Gastrocnemius medialis (tissue), 4 donors: ENCODE results near the gene INPP4A. TPM values are rescaled to one million over a fixed set of nuclear protein-coding genes. Genes with fewer than 3 reads are reported as not detected.

Source experiments
- ATAC-seq, 2 donors: fragments of 150-250 bp; one replicate each; pipeline ENCODE4 v1.9.1; 2016
- DNase-seq, 2 donors: peaks; one replicate each; pipeline ENCODE4 v3.0.0-alpha.2; 2019
- H3K27ac ChIP-seq, 4 donors: fragments of 200-600 bp; sonication (generic); 1 replicate in 1 of 4; 2 replicates in 3 of 4; pipeline ENCODE4 v1.5.1; 2016 to 2018; ENCODE audit warnings: mild to moderate bottlenecking in 2 of 4, moderate library complexity in 1 of 4
- H3K27me3 ChIP-seq, 3 donors: fragments of 200-600 bp; sonication (generic) in 2 of 3; 1 replicate in 1 of 3; 2 replicates in 2 of 3; pipeline versions ENCODE4 v1.5.1 to v1.6.0; 2016 to 2019; ENCODE audit warnings: mild to moderate bottlenecking in 1 of 3, moderate library complexity in 1 of 3
- H3K36me3 ChIP-seq, 2 donors: fragments of 200-600 bp; sonication (generic) in 1 of 2; one replicate each; pipeline ENCODE4 v1.5.1; 2017 to 2018
- H3K4me1 ChIP-seq, 2 donors: fragments of 200-600 bp; sonication (generic) in 1 of 2; one replicate each; pipeline ENCODE4 v1.5.1; 2016 to 2017; ENCODE audit warnings: mild to moderate bottlenecking in 2 of 2
- H3K4me3 ChIP-seq, 4 donors: fragments of 200-600 bp; sonication (generic) in 3 of 4; 1 replicate in 1 of 4; 2 replicates in 3 of 4; pipeline ENCODE4 v1.5.1; 2016 to 2019; ENCODE audit warnings: mild to moderate bottlenecking in 2 of 4
- H3K9me3 ChIP-seq, 3 donors: fragments of 200-600 bp; sonication (generic) in 2 of 3; 1 replicate in 1 of 3; 2 replicates in 2 of 3; pipeline ENCODE4 v1.5.1; 2016 to 2019
- CTCF ChIP-seq, 5 experiments: fragments of 450-650 bp in 3 of 5; fragments of 200-600 bp in 2 of 5; sonication (generic) in 2 of 5; IDR thresholded peaks in 4 of 5; conservative IDR thresholded peaks in 1 of 5; 1 replicate in 4 of 5; 2 replicates in 1 of 5; pipeline ENCODE4 v1.5.1; 2016 to 2019; ENCODE audit warnings: antibody characterized with exemption in 5 of 5, mild to moderate bottlenecking in 3 of 5, moderate library complexity in 3 of 5
- POLR2A ChIP-seq, 2 donors: fragments of 450-650 bp; IDR thresholded peaks; one replicate each; pipeline ENCODE4 v1.6.1; 2017; ENCODE audit warnings: antibody characterized with exemption in 2 of 2, mild to moderate bottlenecking in 2 of 2, moderate library complexity in 2 of 2
- in situ Hi-C, 4 donors: fragments of 200-750 bp; cut with MboI; loops; one replicate each; pipeline versions ENCODE4 v1.15.0 to v1.8.0; 2017; ENCODE audit warnings: low sequenced_read_pairs in 4 of 4
- intact Hi-C: fragments of 100-400 bp; cut with DNase I; formaldehyde crosslinking; loops from one replicate; pipeline ENCODE4 v1.15.1; 2023; ENCODE audit warnings: low total_unique reads
- total RNA-seq, 4 donors: library from RNA; depleted of rRNA; stranded (reverse); fragments of >200 nt; gene quantifications; one replicate each; pipeline versions ENCODE4 v1.1.0 to v1.2.3, GENCODE V29; 2016

Gene INPP4A
- total RNA-seq, 4 donors from 2014 or later, result 9.8 to 19.6 (median 16.0) TPM

- ATAC-seq, result no peak
- Histone ChIP-seq H3K36me3 (peaks cover 0 to 58% of the 10 kb centered on the region in 2 donors), H3K9me3 (no peaks in the 10 kb centered on the region), H3K27ac (no peak overlapping the region), H3K4me3 (no peak overlapping the region), H3K4me1 (no peaks in the 10 kb centered on the region), H3K27me3 (no peaks in the 10 kb centered on the region)
- TF ChIP-seq POLR2A (IDR thresholded peaks at IDR 0.05), result no peak
- TF ChIP-seq CTCF (IDR thresholded peaks at IDR 0.05 in 4 of 5, conservative IDR thresholded peaks at IDR 0.05 in 1 of 5), result no peak
- in situ Hi-C loops (loop anchor here in 2 of 4 donors (25.0 kb wide), 2 partner anchors 428 to 853 kb away; partner anchors contain the start of gene REV1 (in 1 of the 2)), intact Hi-C loops (no loop called here)
- no peak for DNase-seq
Observed at GRCh38 chr2:98634406-98635092, 189.9 kb downstream of the INPP4A start.

GRCh38 chr2:98637401-98638147 lies 192.9 kb downstream of the INPP4A start:
- Histone ChIP-seq H3K27me3 (no peaks in the 10 kb centered on the region), H3K9me3 (no peaks in the 10 kb centered on the region), H3K4me1 (no peaks in the 10 kb centered on the region), H3K36me3 (peaks cover 0 to 61% of the 10 kb centered on the region in 2 donors), H3K27ac (no peak overlapping the region), H3K4me3 (no peak overlapping the region)
- ATAC-seq (no peak), DNase-seq (no peak)
- in situ Hi-C loops (loop anchor here in 2 of 4 donors (25.0 kb wide), 2 partner anchors 425 to 850 kb away; partner anchors contain the start of gene REV1 (in 1 of the 2)), intact Hi-C loops (no loop called here)
- no peak for TF ChIP-seq CTCF (IDR thresholded peaks at IDR 0.05 in 4 of 5, conservative IDR thresholded peaks at IDR 0.05 in 1 of 5)
- no peak for TF ChIP-seq POLR2A (IDR thresholded peaks at IDR 0.05)

GRCh38 chr2:98643496-98644100 lies 198.9 kb downstream of the INPP4A start:
- intact Hi-C loops, result no loop called here
- H3K27me3 ChIP-seq, result no peaks in the 10 kb centered on the region
- ATAC-seq, result no peak

More at GRCh38 chr2:98643496-98644100, 198.9 kb downstream of the INPP4A start:
- Histone ChIP-seq H3K9me3 (no peaks in the 10 kb centered on the region), H3K4me3 (no peak overlapping the region), H3K4me1 (no peaks in the 10 kb centered on the region), H3K27ac (no peak overlapping the region), H3K36me3 (peaks cover 0 to 16% of the 10 kb centered on the region in 2 donors)
- TF ChIP-seq CTCF (IDR thresholded peaks at IDR 0.05 in 4 of 5, conservative IDR thresholded peaks at IDR 0.05 in 1 of 5) (no peak), POLR2A (IDR thresholded peaks at IDR 0.05) (no peak)
- no peak for DNase-seq
- in situ Hi-C loops, result loop anchor here in 3 of 4 donors (10.0 to 25.0 kb wide), 3 partner anchors 419 to 844 kb away; partner anchors contain the start of gene REV1 (in 1 of the 3)

Other genes starting within 250 kb of the INPP4A start
- gene CNGA3, start 98.4 kb upstream of the INPP4A start, total RNA-seq, result under 1 TPM in 1 of 4 donors, not detected in 3; 0.09 TPM
- 10 to 100 TPM; 26.1 to 45.1 (median 31.0) TPM for gene COA5, start 163.7 kb downstream of the INPP4A start, total RNA-seq
- 10 to 100 TPM; 30.3 to 43.1 (median 30.5) TPM for gene UNC50, start 163.7 kb downstream of the INPP4A start, total RNA-seq